ENCODE results near the gene TOGARAM2. TPM values are rescaled to one million over a fixed set of nuclear protein-coding genes. Genes with fewer than 3 reads are reported as not detected.

TOGARAM2 gene
- total and polyA plus RNA-seq, 3 donors from 2014 or later = 2.1 to 5.2 (median 3.5) TPM

- Histone ChIP-seq H3K27me3 (no peaks in the 10 kb centered on the region), H3K36me3 (ENCODE audit: low read depth, missing control alignments) (no peaks in the 10 kb centered on the region), H3K4me1 (peaks cover 14% of the 10 kb centered on the region), H3K9me3 (no peaks in the 10 kb centered on the region), H3K27ac (no peak overlapping the region), H3K4me3 (no peak overlapping the region)
- intact Hi-C loops (cut with DNase I; ENCODE audit: low total_unique reads) = no loop called here
- DNase-seq = no peak
- WGBS, 2 donors = 78 to 83% methylated on average over 4 to 10 of the region's 11 CpGs
- no peak for TF ChIP-seq POLR2A (IDR thresholded peaks at IDR 0.05)
- TF ChIP-seq, protein P1, sequence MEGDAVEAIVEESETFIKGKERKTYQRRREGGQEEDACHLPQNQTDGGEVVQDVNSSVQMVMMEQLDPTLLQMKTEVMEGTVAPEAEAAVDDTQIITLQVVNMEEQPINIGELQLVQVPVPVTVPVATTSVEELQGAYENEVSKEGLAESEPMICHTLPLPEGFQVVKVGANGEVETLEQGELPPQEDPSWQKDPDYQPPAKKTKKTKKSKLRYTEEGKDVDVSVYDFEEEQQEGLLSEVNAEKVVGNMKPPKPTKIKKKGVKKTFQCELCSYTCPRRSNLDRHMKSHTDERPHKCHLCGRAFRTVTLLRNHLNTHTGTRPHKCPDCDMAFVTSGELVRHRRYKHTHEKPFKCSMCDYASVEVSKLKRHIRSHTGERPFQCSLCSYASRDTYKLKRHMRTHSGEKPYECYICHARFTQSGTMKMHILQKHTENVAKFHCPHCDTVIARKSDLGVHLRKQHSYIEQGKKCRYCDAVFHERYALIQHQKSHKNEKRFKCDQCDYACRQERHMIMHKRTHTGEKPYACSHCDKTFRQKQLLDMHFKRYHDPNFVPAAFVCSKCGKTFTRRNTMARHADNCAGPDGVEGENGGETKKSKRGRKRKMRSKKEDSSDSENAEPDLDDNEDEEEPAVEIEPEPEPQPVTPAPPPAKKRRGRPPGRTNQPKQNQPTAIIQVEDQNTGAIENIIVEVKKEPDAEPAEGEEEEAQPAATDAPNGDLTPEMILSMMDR (IDR thresholded peaks at IDR 0.05) = no peak
These were observed 700 bp downstream of the TOGARAM2 start for GRCh38 chr2:28981620-28982376.

- no peaks in the 10 kb centered on the region for H3K27me3 ChIP-seq
- peaks cover 14% of the 10 kb centered on the region for H3K4me1 ChIP-seq
- TF ChIP-seq, protein P1 (IDR thresholded peaks at IDR 0.05) = no peak
- no peak for TF ChIP-seq POLR2A (IDR thresholded peaks at IDR 0.05)
- no peak overlapping the region for H3K4me3 ChIP-seq
- H3K36me3 ChIP-seq (ENCODE audit: low read depth, missing control alignments) = no peaks in the 10 kb centered on the region
- 70 to 82% methylated on average over 6 to 8 of the region's 8 CpGs for WGBS, 2 donors
- intact Hi-C loops (cut with DNase I; ENCODE audit: low total_unique reads) = no loop called here
- no peak for DNase-seq
- no peaks in the 10 kb centered on the region for H3K9me3 ChIP-seq
- H3K27ac ChIP-seq = no peak overlapping the region
These were observed 1.4 kb downstream of the TOGARAM2 start for GRCh38 chr2:28982381-28982950.

- Histone ChIP-seq H3K9me3 (no peaks in the 10 kb centered on the region), H3K27me3 (no peaks in the 10 kb centered on the region), H3K4me3 (no peak overlapping the region), H3K27ac (no peak overlapping the region), H3K4me1 (peaks cover 3% of the 10 kb centered on the region), H3K36me3 (ENCODE audit: low read depth, missing control alignments) (no peaks in the 10 kb centered on the region)
- 35 to 41% methylated on average over 2 to 4 of the region's 4 CpGs for WGBS, 2 donors
- TF ChIP-seq, protein P1 (IDR thresholded peaks at IDR 0.05) = no peak
- no peak for TF ChIP-seq POLR2A (IDR thresholded peaks at IDR 0.05)
- intact Hi-C loops (cut with DNase I; ENCODE audit: low total_unique reads) = no loop called here
- DNase-seq = no peak
These were observed 5.3 kb downstream of the TOGARAM2 start for GRCh38 chr2:28986429-28986828.

DNA sequence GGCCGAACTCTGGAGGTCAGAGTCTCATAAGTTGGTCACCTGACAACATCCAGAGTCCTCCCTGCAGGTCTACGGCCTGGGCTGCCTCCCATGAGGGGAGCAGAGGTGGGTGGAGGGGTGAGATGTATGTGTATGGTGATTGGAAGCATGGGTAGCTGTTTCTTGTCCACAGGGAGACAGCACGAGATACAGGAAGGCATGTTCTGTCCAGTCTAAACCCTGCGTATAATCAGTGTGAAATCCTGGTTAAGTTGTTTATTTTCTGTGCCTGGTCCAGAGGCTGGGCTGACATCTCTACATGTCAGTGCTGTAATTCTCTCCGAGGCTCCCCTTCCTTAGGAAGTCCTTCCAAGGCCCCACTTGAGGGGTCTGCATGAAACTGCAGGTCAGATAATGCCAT is 8.9 kb downstream of the TOGARAM2 start:
- intact Hi-C loops (cut with DNase I; ENCODE audit: low total_unique reads) = no loop called here
- no peak overlapping the region for H3K27ac ChIP-seq
- WGBS, 2 donors = 85 to 100% methylated on average over 3 to 5 of the region's 5 CpGs

More for the DNA sequence above, 8.9 kb downstream of the TOGARAM2 start:
- Histone ChIP-seq H3K27me3 (no peaks in the 10 kb centered on the region), H3K4me1 (peaks cover 3% of the 10 kb centered on the region), H3K9me3 (no peaks in the 10 kb centered on the region), H3K4me3 (no peak overlapping the region), H3K36me3 (ENCODE audit: low read depth, missing control alignments) (no peaks in the 10 kb centered on the region)
- no peak for DNase-seq
- TF ChIP-seq, protein P1 (IDR thresholded peaks at IDR 0.05) = no peak
- TF ChIP-seq POLR2A (IDR thresholded peaks at IDR 0.05) = no peak

All from testis (tissue), 3 donors.